Left renal pelvis (tissue), 4 donors: ENCODE results near the gene FOXRED1. TPM values are rescaled to one million over a fixed set of nuclear protein-coding genes. Genes with fewer than 3 reads are reported as not detected.
"Not testable (repeated sequence)": the region's sequence is repeated elsewhere in the genome, so short reads cannot be mapped to it uniquely, and the experiment has no call there.

Experiments used
- DNase-seq, 4 donors: peaks; one replicate each; pipeline ENCODE4 v3.0.0-alpha.2; 2013; ENCODE audit warnings: low read depth in 4 of 4, low spot score in 3 of 4
- polyA plus RNA-seq, 4 donors: library from polyadenylated mRNA; unstranded; fragments of 120-200 nt; gene quantifications; one replicate each; pipeline ENCODE4 v1.2.1, GENCODE V29; 2013; ENCODE audit not compliant: insufficient read length in 4 of 4

Gene FOXRED1
- polyA plus RNA-seq, 4 donors = 24.1 to 62.3 (median 32.9) TPM

DNA sequence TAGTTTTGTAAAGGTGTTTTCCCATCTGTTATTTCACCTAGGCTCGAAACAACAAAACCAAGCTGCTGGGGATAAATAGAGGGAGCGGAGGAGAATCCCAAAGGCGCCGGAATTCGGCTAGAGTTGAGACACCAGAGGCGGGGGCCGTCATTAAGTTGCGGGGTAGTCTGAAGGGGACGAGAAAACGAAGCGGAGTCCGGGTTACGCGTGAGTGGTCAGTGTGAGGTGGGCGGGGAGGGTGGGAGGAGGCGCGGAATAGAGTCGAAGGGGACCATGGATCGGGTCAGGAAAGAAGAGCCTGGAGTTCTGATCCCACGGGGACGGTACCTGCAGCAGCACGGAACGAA lies 620 bp upstream of the FOXRED1 start:
- DNase-seq = no peak

DNA sequence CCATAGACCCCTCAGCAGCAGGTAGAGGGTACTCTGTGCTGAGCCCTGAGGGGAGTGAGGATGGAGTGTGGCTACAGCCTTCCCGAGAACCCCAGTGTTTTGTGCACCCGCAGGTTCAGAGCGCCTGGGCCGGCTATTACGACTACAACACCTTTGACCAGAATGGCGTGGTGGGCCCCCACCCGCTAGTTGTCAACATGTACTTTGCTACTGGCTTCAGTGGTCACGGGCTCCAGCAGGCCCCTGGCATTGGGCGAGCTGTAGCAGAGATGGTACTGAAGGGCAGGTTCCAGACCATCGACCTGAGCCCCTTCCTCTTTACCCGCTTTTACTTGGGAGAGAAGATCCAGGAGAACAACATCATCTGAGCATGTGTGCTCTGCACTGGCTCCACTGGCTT lies 8.4 kb downstream of the FOXRED1 start:
- DNase-seq = no peak

DNA sequence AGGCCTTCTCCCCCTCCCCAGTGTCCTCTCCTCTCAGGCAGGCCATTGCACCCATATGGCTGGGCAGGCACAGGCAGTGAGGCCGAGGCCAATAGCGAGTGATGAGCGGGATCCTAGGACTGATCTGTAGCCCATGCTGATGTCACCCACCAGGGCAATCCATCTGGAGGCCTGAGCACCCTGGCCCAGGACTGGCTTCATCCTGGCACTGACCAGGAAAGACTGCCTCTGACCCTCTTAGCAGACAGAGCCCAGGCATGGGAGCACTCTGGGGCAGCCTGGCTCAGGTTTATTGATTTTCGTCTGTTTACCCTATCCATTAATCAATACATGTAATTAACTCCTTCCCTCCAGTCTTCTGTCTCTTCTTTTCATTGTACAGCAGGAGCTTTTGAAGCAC lies 8.8 kb downstream of the FOXRED1 start:
- DNase-seq = no peak

DNA sequence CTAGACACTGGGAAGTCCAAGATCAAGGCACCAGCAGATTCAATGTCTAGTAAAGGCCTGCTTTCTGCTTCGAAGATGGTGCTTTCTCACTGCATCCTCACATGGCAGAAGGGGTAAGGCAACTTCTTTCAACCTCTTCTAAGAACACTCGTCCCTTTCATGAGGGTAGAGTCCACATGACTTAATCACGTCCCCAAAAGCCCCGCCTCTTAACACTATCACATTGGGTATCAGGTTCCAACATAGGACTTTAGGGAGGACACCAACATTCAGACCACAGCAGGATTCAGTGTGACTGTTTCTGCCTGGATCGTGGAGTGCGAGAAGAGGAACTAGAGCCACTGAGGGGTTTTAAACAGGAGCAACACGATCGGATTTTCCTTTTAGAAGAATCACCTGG lies 10.2 kb downstream of the FOXRED1 start:
- no peak for DNase-seq

DNA sequence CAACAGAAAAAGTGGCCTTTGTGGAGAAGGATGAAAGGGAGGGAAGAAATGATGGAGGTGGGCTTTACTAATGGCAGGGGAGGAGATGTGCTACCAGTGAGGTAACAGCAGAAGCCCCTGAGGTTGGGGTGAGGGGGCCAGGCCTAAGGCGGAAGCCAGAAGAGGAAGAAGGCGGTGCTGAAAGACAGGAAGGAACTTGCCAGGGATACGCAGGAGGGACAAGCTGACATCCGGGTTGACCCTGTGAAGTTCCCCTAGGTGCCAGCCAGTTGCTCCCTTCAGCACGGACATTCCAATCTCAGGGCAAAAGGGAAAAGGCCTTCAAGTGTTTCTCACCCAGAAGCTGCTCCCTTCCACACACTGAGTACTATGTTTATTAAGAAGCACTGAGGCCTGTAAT lies 11.6 kb downstream of the FOXRED1 start:
- DNase-seq = no peak

DNA sequence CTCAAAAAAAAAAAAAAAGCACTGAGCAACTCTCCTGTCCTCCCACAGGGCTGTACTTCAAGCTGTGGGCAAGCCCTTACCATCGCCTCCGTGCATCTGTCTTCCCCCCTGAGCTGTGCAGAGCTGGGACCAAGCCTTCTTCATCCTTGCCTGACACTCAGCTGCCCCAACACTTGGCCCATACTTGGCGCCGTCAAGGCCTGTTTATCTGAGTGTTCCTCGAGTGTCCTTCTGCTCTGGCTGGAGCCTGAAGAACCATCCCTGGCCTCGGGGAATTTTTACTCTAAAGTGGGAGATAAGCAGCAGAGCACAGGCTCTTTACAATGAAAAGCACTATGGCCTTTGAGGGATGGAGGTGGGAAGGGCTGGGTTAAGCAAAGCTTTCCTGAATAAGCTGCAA lies 12.3 kb downstream of the FOXRED1 start:
- DNase-seq = no peak

DNA sequence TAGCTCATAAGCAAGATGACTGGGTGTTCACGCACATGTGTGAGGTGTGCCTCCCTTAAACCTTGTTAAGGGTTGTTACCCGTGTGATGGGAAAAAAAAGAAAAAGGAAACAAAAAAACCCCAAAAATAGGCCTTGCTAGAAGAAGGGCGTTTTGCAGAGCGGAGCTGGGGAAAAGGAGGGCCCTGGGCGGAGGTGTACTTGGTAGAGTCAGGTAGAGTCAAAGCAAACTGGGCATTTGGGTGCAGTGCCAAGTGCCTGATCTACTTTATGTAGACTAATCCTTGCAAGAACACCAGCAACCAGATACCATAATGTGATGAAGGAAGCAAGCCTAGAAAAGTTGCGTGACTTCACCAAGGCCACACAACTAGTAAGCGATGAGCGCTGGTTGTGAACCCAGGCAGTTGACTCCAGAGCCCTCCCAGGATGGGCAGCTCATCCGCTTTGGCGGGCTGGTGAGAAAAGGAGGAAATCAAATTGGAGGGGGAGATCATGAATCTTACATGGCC lies 12.8 kb downstream of the FOXRED1 start:
- DNase-seq = no peak

DNA sequence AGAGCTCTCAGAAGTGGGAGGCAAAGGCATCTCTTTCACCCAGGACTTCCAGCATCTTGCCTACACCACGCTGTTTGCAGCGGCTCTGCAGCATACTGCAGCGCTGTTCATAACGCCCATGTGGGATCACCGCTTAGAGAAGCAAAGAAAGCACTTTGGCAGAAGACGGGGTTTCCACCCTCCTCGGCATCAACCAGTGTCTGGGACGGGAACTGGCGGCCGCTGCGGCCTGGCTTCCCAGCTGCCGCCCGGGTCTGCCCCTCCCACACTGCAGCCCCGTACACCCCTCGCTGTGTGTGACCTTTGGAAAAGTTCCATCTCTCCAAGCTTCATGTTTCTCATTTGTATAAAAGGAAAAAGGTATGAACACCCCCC lies 13.4 kb downstream of the FOXRED1 start:
- no peak for DNase-seq

DNA sequence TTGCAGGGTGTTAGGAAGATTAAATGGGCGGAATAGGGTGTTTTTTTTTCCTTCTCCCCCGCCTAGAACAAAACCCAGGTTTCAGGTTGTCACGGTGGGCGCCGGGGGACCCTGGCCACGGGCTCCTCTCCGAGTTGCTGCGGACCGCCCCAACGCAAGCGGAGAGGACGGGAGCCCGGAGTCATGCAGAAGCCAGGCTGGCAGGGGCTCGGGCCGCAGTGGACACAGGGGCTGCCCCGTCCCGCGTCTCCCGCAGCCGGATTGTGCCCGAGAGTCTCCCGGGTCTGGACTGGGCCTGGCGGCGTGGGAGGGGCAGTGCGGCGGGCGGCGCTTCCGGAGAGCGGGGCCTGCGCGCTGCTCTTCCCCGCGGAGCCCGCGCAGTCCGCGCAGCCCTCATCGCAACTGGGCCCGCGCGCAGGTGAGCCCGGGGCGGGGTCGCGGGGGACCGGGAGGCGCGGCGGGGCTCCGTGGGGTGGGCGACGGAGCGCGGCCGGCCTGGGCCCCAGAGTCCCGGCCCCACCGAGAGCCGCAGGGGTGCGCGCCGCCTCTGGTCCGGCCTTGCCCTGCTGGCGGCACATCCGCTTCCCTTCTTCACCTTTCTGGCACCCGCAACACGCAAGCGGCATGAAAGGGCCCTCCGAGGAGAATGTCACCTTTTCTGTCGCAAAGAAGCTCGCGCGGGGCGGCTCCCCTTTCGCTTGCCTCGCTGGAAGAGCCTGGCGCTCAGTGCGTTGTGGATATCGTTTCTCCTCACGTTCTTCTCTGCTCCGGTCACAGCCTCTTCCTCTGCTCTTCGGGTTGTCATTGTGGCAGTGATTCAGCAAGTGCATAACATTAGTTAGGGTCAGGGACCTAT lies 14.0 kb downstream of the FOXRED1 start, which contains the start of gene TIRAP:
Gene TIRAP (plus strand): TSS at position 358 of the 856 bp plus-strand sequence. CDS start 7,802 bp downstream, outside the sequence.
- no peak for DNase-seq

DNA sequence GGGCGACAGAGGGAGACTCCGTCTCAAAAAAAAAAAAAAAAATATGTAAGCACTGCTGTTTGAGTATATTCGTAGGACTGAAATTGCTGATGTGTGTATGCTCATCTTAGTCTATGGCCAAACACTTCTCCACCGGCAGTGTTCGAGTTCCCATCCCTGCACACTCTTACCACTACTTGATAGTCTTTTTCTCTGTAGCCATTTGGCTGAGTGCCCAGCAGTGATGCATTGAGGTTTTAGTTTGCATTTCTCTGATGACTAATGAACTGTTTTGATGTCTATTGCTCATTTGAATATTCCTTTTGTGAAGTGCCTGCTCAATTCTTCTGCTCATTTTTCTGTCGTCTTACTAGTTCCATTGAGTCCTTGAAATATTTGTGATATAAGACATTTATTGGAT lies 15.9 kb downstream of the FOXRED1 start:
- no peak for DNase-seq

DNA sequence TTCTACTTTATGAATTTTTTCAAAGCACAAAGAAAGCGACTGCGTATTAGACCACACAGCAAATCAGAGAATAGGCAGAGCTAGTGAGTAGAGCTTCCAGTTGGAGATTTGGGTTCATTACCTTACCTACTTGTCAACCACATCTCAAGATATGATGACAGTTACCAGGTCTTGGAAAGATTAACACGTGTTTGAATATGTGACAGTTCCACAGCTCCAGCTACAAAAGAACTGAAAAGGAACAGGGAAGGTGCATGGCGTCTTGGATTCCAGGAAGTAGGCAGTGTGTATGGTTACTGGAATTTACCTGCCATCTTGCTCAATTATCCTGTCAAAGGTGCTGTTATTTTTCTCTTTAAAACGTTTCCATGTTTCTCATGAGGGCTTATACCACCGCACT lies 19.3 kb downstream of the FOXRED1 start:
- no peak for DNase-seq

DNA sequence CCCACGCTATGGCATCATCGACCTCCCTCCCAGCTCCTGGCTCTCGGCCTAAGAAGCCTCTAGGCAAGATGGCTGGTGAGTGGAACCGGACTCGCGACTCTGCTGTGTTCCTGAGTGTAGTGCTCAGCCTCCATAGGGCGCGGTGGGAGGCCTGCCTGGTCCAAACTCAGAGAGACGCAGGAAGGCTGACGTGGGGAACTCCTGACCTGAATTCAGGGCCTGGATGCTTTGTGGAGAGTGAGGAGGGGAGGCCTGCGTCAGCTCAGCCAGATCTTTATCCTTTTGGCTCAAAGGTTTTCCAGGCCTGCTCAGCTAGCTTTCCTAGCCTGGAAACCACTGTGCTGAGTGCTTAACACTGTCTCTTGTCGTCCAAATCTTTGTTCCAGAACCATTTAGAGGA lies 21.9 kb downstream of the FOXRED1 start:
- DNase-seq = no peak

DNA sequence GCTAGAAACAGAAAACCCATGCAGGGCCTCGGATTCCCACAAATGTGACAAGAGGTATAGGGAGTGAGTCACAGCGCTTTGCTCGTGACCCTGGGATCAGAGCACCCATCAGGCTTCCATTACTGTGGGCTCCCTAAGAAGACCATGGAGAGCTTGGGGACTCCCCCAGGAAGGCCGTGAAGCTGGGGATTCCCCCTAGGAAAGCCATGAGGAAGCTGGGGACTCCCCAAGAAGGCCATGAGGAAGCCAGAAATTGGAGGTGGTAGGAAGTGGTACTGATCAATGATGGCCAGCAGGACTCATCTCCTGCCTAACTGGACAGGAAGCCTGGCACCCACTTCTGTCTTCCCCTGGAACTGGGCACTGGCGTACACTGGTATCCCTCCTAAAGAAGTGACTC lies 24.8 kb downstream of the FOXRED1 start:
- DNase-seq = no peak

DNA sequence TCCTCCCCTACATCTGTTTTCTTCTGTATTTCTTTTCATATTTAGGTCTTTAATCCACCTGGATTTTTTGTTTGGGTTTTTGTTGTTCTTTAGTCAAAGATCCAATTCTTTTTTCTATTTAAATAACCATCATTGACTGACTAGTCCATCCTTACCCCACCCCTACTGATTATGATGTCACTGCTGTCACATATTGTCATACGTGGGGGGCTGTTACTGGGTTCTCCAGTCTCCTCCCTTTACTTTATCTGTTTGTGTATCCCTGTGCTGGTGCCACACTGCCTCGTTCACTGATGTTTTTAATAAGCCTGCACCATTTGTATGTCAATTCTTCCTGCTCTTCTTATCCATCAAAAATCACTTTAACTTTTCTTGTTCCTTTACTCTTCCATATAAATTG lies 28.1 kb downstream of the FOXRED1 start:
- DNase-seq = no peak

DNA sequence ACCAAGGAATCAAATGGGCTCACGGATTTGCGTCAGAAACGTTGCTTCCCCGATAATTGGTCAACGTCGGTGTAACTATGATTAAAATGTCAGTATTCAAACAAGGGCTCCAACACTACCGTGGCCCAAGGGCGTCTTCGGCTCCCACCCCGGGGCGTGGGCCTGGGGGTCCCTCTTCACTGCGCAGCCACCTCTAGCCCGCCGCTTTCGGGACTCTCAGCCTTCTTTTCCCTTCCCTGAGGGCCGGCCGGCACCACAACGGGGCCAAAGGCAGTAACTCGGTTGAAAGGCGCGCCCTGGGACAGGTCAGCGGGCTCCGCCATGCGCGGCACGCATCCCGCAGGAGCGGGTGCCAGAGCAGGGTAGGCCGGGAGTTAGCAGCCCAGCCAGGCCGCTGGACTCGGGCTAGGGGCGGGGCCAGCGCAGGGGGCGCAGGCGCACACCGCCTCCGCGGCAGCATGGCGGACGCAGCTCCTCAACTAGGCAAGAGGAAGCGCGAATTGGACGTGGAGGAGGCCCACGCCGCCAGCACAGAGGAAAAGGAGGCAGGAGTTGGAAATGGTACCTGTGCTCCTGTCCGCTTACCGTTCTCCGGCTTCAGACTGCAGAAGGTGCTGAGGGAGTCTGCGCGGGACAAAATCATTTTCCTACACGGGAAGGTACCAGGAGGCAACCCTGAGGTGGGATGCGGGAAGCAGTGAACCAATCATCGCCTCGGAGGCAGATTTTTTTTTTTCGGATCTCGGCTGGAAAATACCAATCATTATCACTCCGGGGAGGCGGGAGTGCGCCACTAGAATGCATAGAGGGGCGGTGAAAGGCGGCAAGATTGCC lies 34.9 kb downstream of the FOXRED1 start, which contains the start of gene DCPS:
Gene DCPS (plus strand): TSS at position 438 of the 834 bp plus-strand sequence. CDS start 21 bp downstream, at position 459.
- DNase-seq = peak in 3 of 4 donors; percentile 76 to 85 (median 80)

DNA sequence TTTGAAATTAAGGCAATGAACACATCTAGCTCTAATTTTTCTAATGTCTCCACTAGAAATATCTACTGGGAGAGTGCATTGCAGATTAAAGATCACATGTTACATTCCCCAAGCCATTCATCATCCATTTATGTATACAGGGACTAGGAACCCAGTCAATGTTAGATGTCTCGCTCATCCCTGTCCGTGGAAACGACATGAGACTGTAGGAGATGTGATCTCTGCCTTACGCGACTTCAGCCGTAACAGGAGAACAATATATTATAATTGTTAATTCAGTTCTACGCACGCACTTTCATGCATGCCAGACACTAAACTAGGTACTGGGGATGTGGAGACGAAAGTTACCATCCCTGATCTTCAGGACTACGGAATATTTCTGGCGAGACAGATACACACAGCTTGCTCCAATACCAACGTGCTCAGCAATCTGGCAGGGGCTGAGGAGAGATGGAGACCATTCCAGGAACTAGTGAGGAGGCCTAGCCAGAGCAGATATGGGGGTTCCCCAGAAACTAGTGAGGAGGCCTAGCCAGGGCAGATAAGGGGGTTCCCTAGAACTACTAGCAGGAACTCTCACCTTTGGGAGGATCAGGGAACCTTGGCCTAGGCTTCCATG lies 35.6 kb downstream of the FOXRED1 start:
- DNase-seq = no peak

DNA sequence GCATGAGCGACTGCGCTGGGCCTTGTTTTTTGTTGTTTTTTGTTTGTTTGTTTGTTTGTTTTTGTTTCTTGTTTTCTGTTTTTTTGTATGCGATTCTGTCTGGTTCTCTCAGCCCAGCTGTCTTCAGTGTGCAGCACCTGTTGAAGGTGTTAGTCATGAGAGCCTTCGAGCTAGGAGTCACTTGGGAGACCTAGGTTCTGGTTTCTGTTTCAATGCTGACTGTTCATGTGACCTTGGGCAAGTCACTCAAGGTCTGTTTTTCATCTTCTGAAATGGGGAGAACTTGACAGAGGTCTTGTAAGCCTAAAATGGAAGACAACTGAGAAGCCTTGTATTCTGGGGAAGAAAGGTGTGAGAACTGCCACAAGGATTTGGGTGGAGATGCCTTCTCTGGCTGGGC lies 36.7 kb downstream of the FOXRED1 start:
- no peak for DNase-seq

DNA sequence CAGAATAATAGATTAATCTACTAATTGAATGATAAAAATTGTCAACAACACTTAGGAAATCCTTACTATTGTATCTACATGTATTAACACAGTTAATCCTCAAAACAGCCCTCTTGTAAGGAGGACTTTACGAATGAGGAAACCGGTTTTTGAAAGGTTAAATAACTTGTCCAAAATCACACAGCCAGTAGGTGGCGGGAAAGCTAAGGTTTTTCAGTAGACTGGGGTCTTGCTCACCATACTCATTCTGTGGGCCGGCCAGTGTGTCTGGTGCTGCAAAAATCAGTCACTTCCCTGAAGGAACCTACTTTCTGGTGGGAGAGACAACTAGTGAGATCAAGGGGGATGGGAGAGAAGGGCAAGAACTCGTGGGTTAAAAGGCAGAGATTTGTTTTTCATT lies 38.8 kb downstream of the FOXRED1 start:
- no peak for DNase-seq

DNA sequence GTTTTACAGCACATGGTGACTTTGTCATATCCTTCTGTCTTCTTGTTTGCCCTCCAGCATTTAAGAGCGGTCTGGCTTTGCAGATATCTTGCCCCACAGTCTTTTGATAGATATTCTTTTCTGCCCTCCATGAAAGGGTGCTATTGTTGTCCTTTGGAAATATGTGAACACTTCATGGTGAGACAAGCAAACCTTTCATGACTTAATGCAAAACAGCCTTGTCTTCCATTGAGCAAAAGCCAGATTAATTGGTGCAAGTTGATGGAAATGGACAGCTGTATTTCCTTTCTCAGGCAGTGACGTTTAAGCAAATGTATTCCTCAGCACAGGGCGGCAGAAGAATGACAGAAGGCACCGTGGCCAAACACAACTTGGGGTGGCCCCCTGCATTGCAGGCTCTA lies 39.3 kb downstream of the FOXRED1 start:
- DNase-seq = no peak

DNA sequence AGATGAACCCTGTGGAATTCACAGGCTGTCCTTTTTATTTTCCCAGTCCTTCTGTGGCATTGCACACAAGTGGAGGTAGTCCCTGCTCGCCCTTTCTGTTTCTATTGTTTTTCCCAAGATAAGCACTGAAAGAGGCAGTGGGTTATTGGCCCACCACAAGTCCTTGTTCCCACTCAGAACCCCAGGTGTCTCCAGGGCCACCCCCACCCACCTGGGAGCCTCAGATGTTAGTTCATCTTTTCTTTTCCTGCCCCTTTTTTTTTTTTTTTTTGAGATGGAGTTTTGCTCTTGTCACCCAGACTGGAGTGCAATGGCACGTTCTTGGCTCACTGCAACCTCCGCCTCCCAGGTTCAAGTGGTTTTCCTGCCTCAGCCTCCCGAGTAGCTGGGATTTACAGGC lies 39.8 kb downstream of the FOXRED1 start:
- not testable (repeated sequence) for DNase-seq
